ENCODE results near the gene EXTL1. TPM values are rescaled to one million over a fixed set of nuclear protein-coding genes. Genes with fewer than 3 reads are reported as not detected.

The EXTL1 gene, protein sequence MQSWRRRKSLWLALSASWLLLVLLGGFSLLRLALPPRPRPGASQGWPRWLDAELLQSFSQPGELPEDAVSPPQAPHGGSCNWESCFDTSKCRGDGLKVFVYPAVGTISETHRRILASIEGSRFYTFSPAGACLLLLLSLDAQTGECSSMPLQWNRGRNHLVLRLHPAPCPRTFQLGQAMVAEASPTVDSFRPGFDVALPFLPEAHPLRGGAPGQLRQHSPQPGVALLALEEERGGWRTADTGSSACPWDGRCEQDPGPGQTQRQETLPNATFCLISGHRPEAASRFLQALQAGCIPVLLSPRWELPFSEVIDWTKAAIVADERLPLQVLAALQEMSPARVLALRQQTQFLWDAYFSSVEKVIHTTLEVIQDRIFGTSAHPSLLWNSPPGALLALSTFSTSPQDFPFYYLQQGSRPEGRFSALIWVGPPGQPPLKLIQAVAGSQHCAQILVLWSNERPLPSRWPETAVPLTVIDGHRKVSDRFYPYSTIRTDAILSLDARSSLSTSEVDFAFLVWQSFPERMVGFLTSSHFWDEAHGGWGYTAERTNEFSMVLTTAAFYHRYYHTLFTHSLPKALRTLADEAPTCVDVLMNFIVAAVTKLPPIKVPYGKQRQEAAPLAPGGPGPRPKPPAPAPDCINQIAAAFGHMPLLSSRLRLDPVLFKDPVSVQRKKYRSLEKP
- total RNA-seq = 0.20 and 0.33 TPM in 2 replicates

GRCh38 chr1:26021647-26022403 lies at the start of gene EXTL1:
TSS of gene EXTL1 (plus strand) at chr1:26021775. CDS start at chr1:26022647, 872 bp downstream.

DNA sequence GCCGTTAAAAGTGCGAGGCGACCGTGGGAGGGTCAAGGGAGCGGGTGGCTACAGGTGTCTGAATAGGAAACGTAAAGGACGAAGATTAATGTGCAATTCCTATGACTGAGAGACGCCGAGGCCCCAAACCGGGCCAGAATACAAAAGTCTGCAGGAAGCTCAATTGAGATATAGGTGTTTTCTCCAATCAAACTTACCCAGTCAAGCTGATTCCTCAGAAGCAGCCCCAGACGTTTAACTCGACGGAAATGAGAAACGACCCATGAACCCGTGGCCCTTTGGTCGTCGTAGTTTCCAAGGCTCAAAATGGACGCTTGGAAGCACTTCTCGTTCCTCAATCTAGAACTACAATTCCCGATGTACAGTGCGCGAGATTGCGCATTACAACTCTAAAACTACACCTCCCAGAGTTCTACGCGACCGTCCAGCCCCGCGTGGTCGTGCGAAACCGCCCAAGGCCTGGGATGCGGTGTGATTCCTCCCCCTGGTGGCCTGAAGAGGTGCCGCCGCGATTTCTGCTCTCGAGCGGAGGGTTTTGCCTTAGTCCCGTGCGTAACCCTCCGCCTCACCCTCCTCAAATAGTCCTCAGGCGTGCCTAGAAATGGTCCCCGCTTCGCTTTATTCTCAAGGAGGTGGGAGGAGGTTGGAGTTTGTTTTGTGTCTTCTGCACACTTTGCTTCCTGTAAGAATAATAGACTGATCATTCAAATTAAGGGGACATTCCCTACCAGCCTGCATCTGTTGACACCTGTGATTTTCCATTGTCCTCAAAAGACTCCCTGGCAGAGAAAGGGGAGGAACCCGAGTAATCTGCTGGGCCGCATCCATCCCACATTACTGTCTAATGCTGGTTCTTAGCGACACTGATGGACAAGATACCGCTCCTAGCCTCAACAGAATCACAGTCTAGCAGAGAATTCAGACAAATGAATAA lies 23.5 kb upstream of the EXTL1 start, which contains the start of gene PAFAH2:
Gene PAFAH2, minus strand, starts transcription at position 236 of the 934 bp plus-strand sequence. CDS start 7,247 bp downstream, outside the sequence.

DNA sequence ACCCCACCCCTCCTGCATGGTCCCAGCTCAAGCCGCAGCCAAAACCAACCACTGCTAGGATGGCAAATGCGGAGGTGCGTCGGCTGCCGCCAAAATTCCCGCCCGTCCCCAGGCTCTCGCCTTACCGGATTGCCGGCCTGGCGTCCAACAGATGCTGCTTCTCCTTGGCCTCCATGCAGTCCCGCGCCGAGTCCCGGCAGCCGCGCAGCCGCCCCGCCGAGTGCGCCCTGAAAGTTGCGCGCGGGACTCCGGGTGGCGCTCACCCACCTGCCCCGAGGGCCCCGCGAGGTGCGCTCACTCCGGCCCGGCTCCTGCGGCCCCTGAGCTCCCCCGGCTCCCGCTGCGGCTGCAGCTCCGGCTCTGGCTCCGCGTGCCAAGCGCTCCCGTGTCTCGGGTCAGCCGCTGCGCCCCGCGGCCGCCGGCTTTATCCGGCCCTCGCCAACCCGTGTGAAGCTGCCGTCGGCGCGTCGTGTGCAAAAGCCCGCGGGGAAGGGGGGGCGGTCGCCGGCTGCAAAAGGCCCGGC lies 24.2 kb downstream of the EXTL1 start, which contains the start of gene SLC30A2:
Gene SLC30A2, minus strand, starts transcription at position 397 of the 524 bp plus-strand sequence. Its CDS starts 222 bp downstream, at position 175.

GRCh38 chr1:26067432-26067911 lies 45.9 kb downstream of the EXTL1 start, which contains the start of gene TRIM63:
TSS of gene TRIM63 (minus strand) at chr1:26067630. CDS start at chr1:26067494, 136 bp downstream.

Other genes with a start within 250 kb of the EXTL1 start
- gene SELENON, start 221.6 kb upstream of the EXTL1 start, total RNA-seq = 52.6 and 63.2 TPM in 2 replicates
- 45.1 and 47.3 TPM in 2 replicates for gene MTFR1L, start 201.8 kb upstream of the EXTL1 start, total RNA-seq
- gene AUNIP, start 162.3 kb upstream of the EXTL1 start, total RNA-seq = 0.30 and 0.78 TPM in 2 replicates
- 13.6 and 15.3 TPM in 2 replicates for gene PAQR7, start 146.1 kb upstream of the EXTL1 start, total RNA-seq
- 22.4 and 28.7 TPM in 2 replicates for gene STMN1, start 115.4 kb upstream of the EXTL1 start, total RNA-seq
- gene PAFAH2, start 23.7 kb upstream of the EXTL1 start, total RNA-seq = 11.2 and 12.1 TPM in 2 replicates
- gene SLC30A2, start 24.3 kb downstream of the EXTL1 start, total RNA-seq = not detected in 2 replicates
- gene TRIM63, start 45.9 kb downstream of the EXTL1 start, total RNA-seq = 0.07 and 0.30 TPM in 2 replicates
- 3.5 and 4.1 TPM in 2 replicates for gene PDIK1L, start 90.0 kb downstream of the EXTL1 start, total RNA-seq
- gene FAM110D, start 137.3 kb downstream of the EXTL1 start, total RNA-seq = not detected in 2 replicates
- gene C1orf232, start 147.2 kb downstream of the EXTL1 start, total RNA-seq = not detected in 2 replicates
- gene ZNF593, start 148.1 kb downstream of the EXTL1 start, total RNA-seq = 13.6 and 14.0 TPM in 2 replicates
- gene ZNF593OS, start 150.1 kb downstream of the EXTL1 start, total RNA-seq = not detected in 2 replicates
- gene CNKSR1, start 155.7 kb downstream of the EXTL1 start, total RNA-seq = 0.07 and 0.69 TPM in 2 replicates
- not detected in 2 replicates for gene CATSPER4, start 168.8 kb downstream of the EXTL1 start, total RNA-seq
- 6.1 and 6.9 TPM in 2 replicates for gene CEP85, start 212.4 kb downstream of the EXTL1 start, total RNA-seq